Activated naive CD4-positive, alpha-beta T cell treated with anti-CD3 and anti-CD28 coated beads, Interleukin-2, amount 50 U/mL, for 24 hours (primary cell): ENCODE results near the gene DYNC1LI1.
A peak's percentile ranks its signal among the peaks of the same experiment; 100 is the strongest.

Experiments used
- H3K27ac Mint-ChIP-seq: one replicate; pipeline ENCODE4 v1.8.0; 2021; ENCODE audit warnings: mild to moderate bottlenecking, mixed read lengths
- H3K27me3 Mint-ChIP-seq: one replicate; pipeline ENCODE4 v1.8.0; 2021; ENCODE audit warnings: mixed read lengths
- H3K36me3 Mint-ChIP-seq: one replicate; pipeline ENCODE4 v1.8.0; 2021; ENCODE audit warnings: mixed read lengths
- H3K4me1 Mint-ChIP-seq: one replicate; pipeline ENCODE4 v1.8.0; 2021; ENCODE audit warnings: mixed read lengths
- H3K4me3 Mint-ChIP-seq: one replicate; pipeline ENCODE4 v1.8.0; 2021; ENCODE audit warnings: mild to moderate bottlenecking, mixed read lengths
- H3K9me3 Mint-ChIP-seq: one replicate; pipeline ENCODE4 v1.8.0; 2021; ENCODE audit warnings: mixed read lengths

DYNC1LI1 gene

GRCh38 chr3:32570421-32571191 lies at the start of gene DYNC1LI1:
Gene DYNC1LI1, minus strand, starts transcription at chr3:32570858. Its CDS starts 88 bp downstream, at chr3:32570770.
- Mint-ChIP-seq H3K36me3 (no peaks in the 10 kb centered on the region), H3K4me1 (peaks cover 30% of the 10 kb centered on the region), H3K9me3 (no peaks in the 10 kb centered on the region), H3K4me3 (peak within 1 kb of the TSS; percentile 96), H3K27ac (peak within 1 kb of the TSS; percentile 92), H3K27me3 (no peaks in the 10 kb centered on the region)

- Mint-ChIP-seq H3K36me3 (peaks cover 2% of the 10 kb centered on the region), H3K9me3 (peaks cover 14% of the 10 kb centered on the region), H3K27ac (no peak overlapping the region), H3K4me3 (no peak overlapping the region), H3K4me1 (no peaks in the 10 kb centered on the region), H3K27me3 (peaks cover 2% of the 10 kb centered on the region)
Observed at GRCh38 chr3:32619395-32619794, 48.7 kb upstream of the DYNC1LI1 start.

GRCh38 chr3:32616267-32616962 lies 45.8 kb upstream of the DYNC1LI1 start:
- Mint-ChIP-seq H3K9me3 (peaks cover 14% of the 10 kb centered on the region), H3K27ac (no peak overlapping the region), H3K27me3 (peaks cover 4% of the 10 kb centered on the region), H3K4me1 (no peaks in the 10 kb centered on the region), H3K36me3 (peaks cover 2% of the 10 kb centered on the region), H3K4me3 (no peak overlapping the region)

- peaks cover 4% of the 10 kb centered on the region for H3K27me3 Mint-ChIP-seq
- H3K36me3 Mint-ChIP-seq, result peaks cover 2% of the 10 kb centered on the region
- no peak overlapping the region for H3K4me3 Mint-ChIP-seq
- no peak overlapping the region for H3K27ac Mint-ChIP-seq
- no peaks in the 10 kb centered on the region for H3K4me1 Mint-ChIP-seq
- H3K9me3 Mint-ChIP-seq, result peaks cover 12% of the 10 kb centered on the region
Observed at GRCh38 chr3:32614956-32615355, 44.3 kb upstream of the DYNC1LI1 start.

GRCh38 chr3:32613183-32613582 lies 42.5 kb upstream of the DYNC1LI1 start:
- no peak overlapping the region for H3K27ac Mint-ChIP-seq
- no peaks in the 10 kb centered on the region for H3K36me3 Mint-ChIP-seq
- H3K4me1 Mint-ChIP-seq, result no peaks in the 10 kb centered on the region
- H3K4me3 Mint-ChIP-seq, result no peak overlapping the region
- peaks cover 4% of the 10 kb centered on the region for H3K27me3 Mint-ChIP-seq
- H3K9me3 Mint-ChIP-seq, result no peaks in the 10 kb centered on the region

- peaks cover 4% of the 10 kb centered on the region for H3K27me3 Mint-ChIP-seq
Observed at GRCh38 chr3:32612547-32612946, 41.9 kb upstream of the DYNC1LI1 start.

GRCh38 chr3:32607522-32607921 lies 36.9 kb upstream of the DYNC1LI1 start:
- Mint-ChIP-seq H3K36me3 (no peaks in the 10 kb centered on the region), H3K4me3 (no peak overlapping the region), H3K4me1 (no peaks in the 10 kb centered on the region), H3K27me3 (peaks cover 2% of the 10 kb centered on the region), H3K27ac (no peak overlapping the region), H3K9me3 (no peaks in the 10 kb centered on the region)

More at GRCh38 chr3:32612547-32612946, 41.9 kb upstream of the DYNC1LI1 start:
- H3K9me3 Mint-ChIP-seq, result no peaks in the 10 kb centered on the region
- no peak overlapping the region for H3K4me3 Mint-ChIP-seq
- no peak overlapping the region for H3K27ac Mint-ChIP-seq
- H3K36me3 Mint-ChIP-seq, result no peaks in the 10 kb centered on the region
- H3K4me1 Mint-ChIP-seq, result no peaks in the 10 kb centered on the region

- no peaks in the 10 kb centered on the region for H3K4me1 Mint-ChIP-seq
Observed at GRCh38 chr3:32606960-32607359, 36.3 kb upstream of the DYNC1LI1 start.

GRCh38 chr3:32606277-32606676 lies 35.6 kb upstream of the DYNC1LI1 start:
- no peaks in the 10 kb centered on the region for H3K36me3 Mint-ChIP-seq
- no peaks in the 10 kb centered on the region for H3K27me3 Mint-ChIP-seq
- H3K4me3 Mint-ChIP-seq, result no peak overlapping the region
- no peaks in the 10 kb centered on the region for H3K9me3 Mint-ChIP-seq
- H3K27ac Mint-ChIP-seq, result no peak overlapping the region
- no peaks in the 10 kb centered on the region for H3K4me1 Mint-ChIP-seq

More at GRCh38 chr3:32606960-32607359, 36.3 kb upstream of the DYNC1LI1 start:
- Mint-ChIP-seq H3K9me3 (no peaks in the 10 kb centered on the region), H3K27me3 (no peaks in the 10 kb centered on the region), H3K27ac (no peak overlapping the region), H3K36me3 (no peaks in the 10 kb centered on the region), H3K4me3 (no peak overlapping the region)

- H3K9me3 Mint-ChIP-seq, result no peaks in the 10 kb centered on the region
- no peaks in the 10 kb centered on the region for H3K4me1 Mint-ChIP-seq
- H3K4me3 Mint-ChIP-seq, result no peak overlapping the region
- peak overlapping the region; percentile 26 for H3K27ac Mint-ChIP-seq
- no peaks in the 10 kb centered on the region for H3K36me3 Mint-ChIP-seq
- no peaks in the 10 kb centered on the region for H3K27me3 Mint-ChIP-seq
Observed at GRCh38 chr3:32603064-32603463, 32.4 kb upstream of the DYNC1LI1 start.

GRCh38 chr3:32602206-32602605 lies 31.5 kb upstream of the DYNC1LI1 start:
- no peaks in the 10 kb centered on the region for H3K9me3 Mint-ChIP-seq

GRCh38 chr3:32601722-32602121 lies 31.1 kb upstream of the DYNC1LI1 start:
- Mint-ChIP-seq H3K4me1 (no peaks in the 10 kb centered on the region), H3K4me3 (no peak overlapping the region), H3K27ac (no peak overlapping the region), H3K27me3 (no peaks in the 10 kb centered on the region), H3K36me3 (no peaks in the 10 kb centered on the region), H3K9me3 (no peaks in the 10 kb centered on the region)

More at GRCh38 chr3:32602206-32602605, 31.5 kb upstream of the DYNC1LI1 start:
- no peaks in the 10 kb centered on the region for H3K4me1 Mint-ChIP-seq
- no peaks in the 10 kb centered on the region for H3K36me3 Mint-ChIP-seq
- no peaks in the 10 kb centered on the region for H3K27me3 Mint-ChIP-seq
- H3K4me3 Mint-ChIP-seq, result no peak overlapping the region
- no peak overlapping the region for H3K27ac Mint-ChIP-seq

GRCh38 chr3:32597656-32598055 lies 27.0 kb upstream of the DYNC1LI1 start:
- Mint-ChIP-seq H3K36me3 (no peaks in the 10 kb centered on the region), H3K4me1 (no peaks in the 10 kb centered on the region), H3K4me3 (no peak overlapping the region), H3K27me3 (no peaks in the 10 kb centered on the region), H3K9me3 (no peaks in the 10 kb centered on the region), H3K27ac (no peak overlapping the region)

GRCh38 chr3:32596909-32597369 lies 26.3 kb upstream of the DYNC1LI1 start:
- H3K36me3 Mint-ChIP-seq, result no peaks in the 10 kb centered on the region
- H3K27me3 Mint-ChIP-seq, result no peaks in the 10 kb centered on the region
- no peak overlapping the region for H3K27ac Mint-ChIP-seq

GRCh38 chr3:32596282-32596908 lies 25.7 kb upstream of the DYNC1LI1 start:
- no peaks in the 10 kb centered on the region for H3K36me3 Mint-ChIP-seq
- no peaks in the 10 kb centered on the region for H3K4me1 Mint-ChIP-seq
- H3K9me3 Mint-ChIP-seq, result no peaks in the 10 kb centered on the region

More at GRCh38 chr3:32596909-32597369, 26.3 kb upstream of the DYNC1LI1 start:
- no peaks in the 10 kb centered on the region for H3K9me3 Mint-ChIP-seq
- no peaks in the 10 kb centered on the region for H3K4me1 Mint-ChIP-seq
- H3K4me3 Mint-ChIP-seq, result no peak overlapping the region

GRCh38 chr3:32595323-32595722 lies 24.7 kb upstream of the DYNC1LI1 start:
- H3K4me3 Mint-ChIP-seq, result no peak overlapping the region
- no peaks in the 10 kb centered on the region for H3K36me3 Mint-ChIP-seq
- no peak overlapping the region for H3K27ac Mint-ChIP-seq
- H3K4me1 Mint-ChIP-seq, result no peaks in the 10 kb centered on the region
- no peaks in the 10 kb centered on the region for H3K9me3 Mint-ChIP-seq
- no peaks in the 10 kb centered on the region for H3K27me3 Mint-ChIP-seq

More at GRCh38 chr3:32596282-32596908, 25.7 kb upstream of the DYNC1LI1 start:
- no peaks in the 10 kb centered on the region for H3K27me3 Mint-ChIP-seq
- H3K27ac Mint-ChIP-seq, result no peak overlapping the region
- no peak overlapping the region for H3K4me3 Mint-ChIP-seq
